Activated B cell treated with CpG ODN at 0.5 μM for 24 hours (primary cell): ENCODE results near the gene CRAT. TPM values are rescaled to one million over a fixed set of nuclear protein-coding genes. Genes with fewer than 3 reads are reported as not detected.

Experiments used
- ATAC-seq: fragments of 200-7000 bp; cut with Tn5 transposase; one replicate; pipeline ENCODE4 v1.10.0; 2021; ENCODE audit warnings: low read depth, mild to moderate bottlenecking, moderate library complexity
- CTCF ChIA-PET: fragments of 350-600 bp; sonication (Branson Sonifier 250); formaldehyde crosslinking; loops from one replicate; lab custom pipeline; 2021; ENCODE audit warnings: antibody characterized with exemption; lab: Charles Lee
- POLR2A ChIA-PET: fragments of 350-600 bp; sonication (Branson Sonifier 250); formaldehyde crosslinking; loops from one replicate; lab custom pipeline; 2021; ENCODE audit warnings: antibody characterized with exemption; lab: Charles Lee
- DNase-seq: peaks from one replicate; pipeline ENCODE4 v3.0.0; 2022
- H3K27ac Mint-ChIP-seq: one replicate; pipeline ENCODE4 v1.8.0; 2020; ENCODE audit warnings: mixed read lengths
- H3K27me3 Mint-ChIP-seq: one replicate; pipeline ENCODE4 v1.8.0; 2021; ENCODE audit warnings: mixed read lengths
- H3K36me3 Mint-ChIP-seq: one replicate; pipeline ENCODE4 v1.8.0; 2021; ENCODE audit warnings: low read depth, mixed read lengths
- H3K4me1 Mint-ChIP-seq: one replicate; pipeline ENCODE4 v1.8.0; 2021; ENCODE audit warnings: mixed read lengths
- H3K4me3 Mint-ChIP-seq: one replicate; pipeline ENCODE4 v1.8.0; 2020; ENCODE audit warnings: mild to moderate bottlenecking, mixed read lengths
- H3K9me3 Mint-ChIP-seq: one replicate; pipeline ENCODE4 v1.8.0; 2020; ENCODE audit warnings: mixed read lengths
- intact Hi-C: fragments of 100-400 bp; cut with micrococcal nuclease; formaldehyde crosslinking; loops from one replicate; pipeline ENCODE4 v1.15.1; 2024
- total RNA-seq: library from RNA; stranded (reverse); gene quantifications from 2 replicates; pipeline ENCODE4 v1.2.3, GENCODE V29; 2022
- TF ChIP-seq, protein P1 (sequence below): fragments of 200-600 bp; IDR thresholded peaks from one replicate; pipeline ENCODE4 v1.8.0; 2022; ENCODE audit warnings: antibody characterized with exemption, mild to moderate bottlenecking

The CRAT gene
- total RNA-seq, 1 donor from 2014 or later: 8.2 TPM

GRCh38 chr9:129077236-129077635, 33.4 kb downstream of the CRAT start:
- no peak overlapping the region for H3K27ac Mint-ChIP-seq
- TF ChIP-seq, protein P1, sequence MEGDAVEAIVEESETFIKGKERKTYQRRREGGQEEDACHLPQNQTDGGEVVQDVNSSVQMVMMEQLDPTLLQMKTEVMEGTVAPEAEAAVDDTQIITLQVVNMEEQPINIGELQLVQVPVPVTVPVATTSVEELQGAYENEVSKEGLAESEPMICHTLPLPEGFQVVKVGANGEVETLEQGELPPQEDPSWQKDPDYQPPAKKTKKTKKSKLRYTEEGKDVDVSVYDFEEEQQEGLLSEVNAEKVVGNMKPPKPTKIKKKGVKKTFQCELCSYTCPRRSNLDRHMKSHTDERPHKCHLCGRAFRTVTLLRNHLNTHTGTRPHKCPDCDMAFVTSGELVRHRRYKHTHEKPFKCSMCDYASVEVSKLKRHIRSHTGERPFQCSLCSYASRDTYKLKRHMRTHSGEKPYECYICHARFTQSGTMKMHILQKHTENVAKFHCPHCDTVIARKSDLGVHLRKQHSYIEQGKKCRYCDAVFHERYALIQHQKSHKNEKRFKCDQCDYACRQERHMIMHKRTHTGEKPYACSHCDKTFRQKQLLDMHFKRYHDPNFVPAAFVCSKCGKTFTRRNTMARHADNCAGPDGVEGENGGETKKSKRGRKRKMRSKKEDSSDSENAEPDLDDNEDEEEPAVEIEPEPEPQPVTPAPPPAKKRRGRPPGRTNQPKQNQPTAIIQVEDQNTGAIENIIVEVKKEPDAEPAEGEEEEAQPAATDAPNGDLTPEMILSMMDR: no peak
- no peaks in the 10 kb centered on the region for H3K9me3 Mint-ChIP-seq
- intact Hi-C loops: no loop called here
- CTCF ChIA-PET: no interaction called here
- peaks cover 23% of the 10 kb centered on the region for H3K4me1 Mint-ChIP-seq
- peaks cover 3% of the 10 kb centered on the region for H3K36me3 Mint-ChIP-seq
- H3K4me3 Mint-ChIP-seq: no peak overlapping the region
- ATAC-seq: no peak
- POLR2A ChIA-PET: no interaction called here
- no peak for DNase-seq
- no peaks in the 10 kb centered on the region for H3K27me3 Mint-ChIP-seq

DNA sequence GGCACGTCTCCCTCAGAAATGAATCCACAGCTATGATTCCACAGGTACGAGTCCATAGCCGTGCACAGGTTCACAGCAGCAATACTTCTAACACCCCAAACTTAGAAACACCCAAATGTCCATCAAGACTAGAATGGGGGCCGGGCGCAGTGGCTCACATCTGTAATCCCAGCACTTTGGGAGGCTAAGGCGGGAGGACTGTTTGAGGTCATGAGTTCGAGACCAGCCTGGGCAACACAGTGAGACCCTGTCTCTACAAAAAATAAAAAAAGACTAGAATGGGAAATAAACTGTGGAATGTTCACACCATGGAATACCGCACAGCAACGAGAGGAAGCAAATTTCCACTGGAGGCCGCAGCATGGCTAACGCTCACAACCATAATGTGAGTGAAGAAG, 34.0 kb downstream of the CRAT start:
- H3K4me1 Mint-ChIP-seq: peaks cover 21% of the 10 kb centered on the region
- CTCF ChIA-PET: no interaction called here
- H3K27ac Mint-ChIP-seq: no peak overlapping the region
- ATAC-seq (no peak), DNase-seq (no peak)
- TF ChIP-seq, protein P1: no peak
- POLR2A ChIA-PET: no interaction called here
- H3K36me3 Mint-ChIP-seq: peaks cover 3% of the 10 kb centered on the region
- H3K4me3 Mint-ChIP-seq: no peak overlapping the region
- intact Hi-C loops: no loop called here
- no peaks in the 10 kb centered on the region for H3K9me3 Mint-ChIP-seq
- H3K27me3 Mint-ChIP-seq: no peaks in the 10 kb centered on the region

GRCh38 chr9:129075996-129076639, 34.5 kb downstream of the CRAT start:
- Mint-ChIP-seq H3K9me3 (no peaks in the 10 kb centered on the region), H3K4me3 (no peak overlapping the region), H3K27ac (no peak overlapping the region), H3K4me1 (peaks cover 17% of the 10 kb centered on the region), H3K36me3 (peaks cover 3% of the 10 kb centered on the region), H3K27me3 (no peaks in the 10 kb centered on the region)
- no peak for DNase-seq
- ChIA-PET CTCF (no interaction called here), POLR2A (no interaction called here)
- no peak for ATAC-seq
- intact Hi-C loops: no loop called here
- TF ChIP-seq, protein P1: no peak

DNA sequence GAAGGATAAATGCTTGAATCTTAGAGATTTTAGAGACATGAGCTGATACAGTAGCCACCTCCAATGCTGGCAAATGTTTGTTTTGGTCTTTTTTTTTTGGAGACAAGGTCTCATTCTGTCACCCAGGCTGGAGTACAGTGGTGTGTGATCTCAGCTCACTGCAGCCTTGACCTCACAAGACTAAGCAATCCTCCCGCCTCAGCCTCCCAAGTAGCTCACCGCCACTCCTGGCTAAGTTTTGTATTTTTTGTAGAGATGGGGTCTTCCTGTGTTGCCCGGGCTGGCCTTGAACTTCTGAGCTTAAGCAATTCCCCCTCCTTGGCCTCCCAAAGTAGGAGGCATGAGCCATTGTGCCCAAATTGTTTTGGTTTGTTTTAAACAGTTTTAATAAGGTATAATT, 36.5 kb downstream of the CRAT start:
- Mint-ChIP-seq H3K9me3 (no peaks in the 10 kb centered on the region), H3K27ac (no peak overlapping the region), H3K4me3 (no peak overlapping the region), H3K36me3 (no peaks in the 10 kb centered on the region), H3K27me3 (no peaks in the 10 kb centered on the region), H3K4me1 (peaks cover 16% of the 10 kb centered on the region)
- POLR2A ChIA-PET: interaction anchor here (0.6 to 0.9 kb wide), 2 partner anchors 37 to 305 kb away, joined by 3 read pairs; no protein-coding TSS in a partner anchor
- no peak for ATAC-seq
- CTCF ChIA-PET: no interaction called here
- DNase-seq: no peak
- intact Hi-C loops: no loop called here
- TF ChIP-seq, protein P1: no peak

DNA sequence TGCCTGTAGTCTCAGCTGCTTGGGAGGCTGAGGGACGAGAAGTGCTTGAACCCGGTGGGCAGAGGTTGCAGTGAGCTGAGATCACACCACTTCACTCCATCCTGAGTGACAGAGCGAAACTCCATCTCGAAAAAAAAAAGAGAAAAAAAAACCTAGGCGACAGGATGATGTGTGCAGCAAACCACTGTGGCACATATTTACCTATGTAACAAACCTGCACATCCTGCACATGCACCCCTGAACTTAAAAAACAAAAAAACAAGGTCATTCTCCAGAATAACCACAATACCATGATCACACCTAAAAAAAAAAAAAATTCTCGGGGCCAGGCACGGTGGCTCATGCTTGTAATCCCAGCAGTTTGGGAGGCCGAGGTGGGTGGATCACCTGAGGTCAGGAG, 37.2 kb downstream of the CRAT start:
- intact Hi-C loops: no loop called here
- H3K4me1 Mint-ChIP-seq: peaks cover 23% of the 10 kb centered on the region
- no peak overlapping the region for H3K4me3 Mint-ChIP-seq
- POLR2A ChIA-PET: no interaction called here
- ATAC-seq: no peak
- CTCF ChIA-PET: no interaction called here
- no peak for DNase-seq
- no peak overlapping the region for H3K27ac Mint-ChIP-seq
- peaks cover 3% of the 10 kb centered on the region for H3K36me3 Mint-ChIP-seq
- TF ChIP-seq, protein P1: no peak
- no peaks in the 10 kb centered on the region for H3K9me3 Mint-ChIP-seq
- H3K27me3 Mint-ChIP-seq: no peaks in the 10 kb centered on the region
